GM23338 (cell line): ENCODE data around the gene LINGO4. TPM values are rescaled to one million over a fixed set of nuclear protein-coding genes. Genes with fewer than 3 reads are reported as not detected.

Experiments used
- ATAC-seq: fragments of 200-7000 bp; cut with Tn5 transposase; 3 replicates; pipeline ENCODE4 v1.9.1; 2020
- DNase-seq: peaks from one replicate; pipeline ENCODE4 v3.0.0-alpha.2; 2015; ENCODE audit warnings: low spot score
- H2AFZ ChIP-seq: fragments of 200-600 bp; sonication (generic); 2 replicates; pipeline ENCODE4 v1.8.0; 2016; ENCODE audit warnings: antibody characterized with exemption, mild to moderate bottlenecking, moderate library complexity
- H3F3A ChIP-seq: fragments of 200-600 bp; sonication (generic); replicated peaks from 2 replicates; pipeline ENCODE4 v1.8.0; 2017; ENCODE audit warnings: antibody characterized with exemption, mixed run types, low read depth
- H3K27ac ChIP-seq: fragments of 200-600 bp; sonication (generic); 2 replicates; pipeline ENCODE4 v1.6.1; 2016; ENCODE audit warnings: low read depth
- H3K27me3 ChIP-seq: fragments of 200-600 bp; sonication (generic); 2 replicates; pipeline ENCODE4 v1.8.0; 2016; ENCODE audit warnings: mild to moderate bottlenecking, mixed run types, moderate library complexity; ENCODE audit not compliant: insufficient read depth
- H3K36me3 ChIP-seq: fragments of 200-600 bp; sonication (generic); 2 replicates; pipeline ENCODE4 v1.8.0; 2016; ENCODE audit warnings: mild to moderate bottlenecking; ENCODE audit not compliant: insufficient read depth
- H3K4me1 ChIP-seq: fragments of 200-600 bp; sonication (generic); 2 replicates; pipeline ENCODE4 v1.8.0; 2016; ENCODE audit warnings: mild to moderate bottlenecking, moderate library complexity; ENCODE audit not compliant: insufficient read depth
- H3K4me2 ChIP-seq: fragments of 200-600 bp; sonication (generic); 2 replicates; pipeline ENCODE4 v1.7.1; 2017; ENCODE audit warnings: mixed run types
- H3K4me3 ChIP-seq: fragments of 200-600 bp; sonication (generic); 2 replicates; pipeline ENCODE4 v1.6.1; 2016; ENCODE audit warnings: mixed run types
- H3K79me2 ChIP-seq: fragments of 200-600 bp; sonication (generic); replicated peaks from 2 replicates; pipeline ENCODE4 v1.8.0; 2017; ENCODE audit warnings: mild to moderate bottlenecking; ENCODE audit not compliant: insufficient read depth
- H3K9me2 ChIP-seq: fragments of 200-600 bp; sonication (generic); 2 replicates; pipeline ENCODE4 v1.8.0; 2017; ENCODE audit not compliant: insufficient read depth
- H4K20me1 ChIP-seq: fragments of 200-600 bp; sonication (generic); replicated peaks from 2 replicates; pipeline ENCODE4 v1.8.0; 2017; ENCODE audit warnings: mild to moderate bottlenecking; ENCODE audit not compliant: insufficient read depth
- H3K27ac Mint-ChIP-seq: 2 replicates; pipeline ENCODE4 v1.8.0; 2020; ENCODE audit warnings: inconsistent platforms, mild to moderate bottlenecking, moderate library complexity, mixed read lengths
- H3K27me3 Mint-ChIP-seq: 3 replicates; pipeline ENCODE4 v1.8.0; 2022; ENCODE audit warnings: low read depth, mild to moderate bottlenecking, moderate library complexity, mixed read lengths, inconsistent platforms; ENCODE audit not compliant: insufficient read depth, poor library complexity
- H3K36me3 Mint-ChIP-seq: 3 replicates; pipeline ENCODE4 v1.8.0; 2021; ENCODE audit warnings: low read depth, mild to moderate bottlenecking, inconsistent platforms, moderate library complexity, mixed read lengths
- H3K4me1 Mint-ChIP-seq: 3 replicates; pipeline ENCODE4 v1.8.0; 2020; ENCODE audit warnings: mild to moderate bottlenecking, inconsistent platforms, mixed read lengths
- H3K4me3 Mint-ChIP-seq: 3 replicates; pipeline ENCODE4 v1.8.0; 2021; ENCODE audit warnings: moderate library complexity, mild to moderate bottlenecking, inconsistent platforms, mixed read lengths
- H3K9me3 Mint-ChIP-seq: 3 replicates; pipeline ENCODE4 v1.8.0; 2020; ENCODE audit warnings: moderate library complexity, mild to moderate bottlenecking, inconsistent platforms, mixed read lengths
- EZH2 ChIP-seq: fragments of 200-600 bp; sonication (generic); IDR thresholded peaks from one replicate; pipeline ENCODE4 v1.8.0; 2017; ENCODE audit warnings: antibody characterized with exemption, mild to moderate bottlenecking, low read depth; ENCODE audit not compliant: unreplicated experiment
- JUNB ChIP-seq: IDR thresholded peaks from one replicate; pipeline ENCODE4 v1.6.1; 2016; ENCODE audit warnings: antibody characterized with exemption; ENCODE audit not compliant: unreplicated experiment
- NANOG ChIP-seq: IDR thresholded peaks from 2 replicates; pipeline ENCODE4 v1.6.1; 2016; ENCODE audit warnings: antibody characterized with exemption, borderline replicate concordance
- POLR2AphosphoS5 ChIP-seq: IDR thresholded peaks from 2 replicates; pipeline ENCODE4 v1.6.1; 2016; ENCODE audit warnings: antibody characterized with exemption, low read depth
- ZNF114 ChIP-seq: fragments of 250-450 bp; sonication (Bioruptor Pico); IDR thresholded peaks from 2 replicates; pipeline ENCODE4 v1.5.0; 2020; ENCODE audit warnings: mild to moderate bottlenecking, moderate library complexity
- polyA plus RNA-seq: library from polyadenylated mRNA; unstranded; fragments of >200 nt; fragmentation: Nextera tagmentation; extraction: Ambion mirVana; gene quantifications from 2 replicates; pipeline ENCODE4 v1.2.1, GENCODE V29; 2016
- total RNA-seq: library from RNA; depleted of rRNA; stranded (reverse); fragments of >200 nt; shearing (Covaris generic); gene quantifications from 2 replicates; pipeline ENCODE4 v1.2.3, GENCODE V29; 2014
- TF ChIP-seq, protein P1 (sequence below): fragments of 250-450 bp; sonication (Bioruptor Pico); IDR thresholded peaks from 2 replicates; pipeline ENCODE4 v1.5.0; 2020; ENCODE audit warnings: mild to moderate bottlenecking, moderate library complexity
- TF ChIP-seq, protein P2 (sequence below): IDR thresholded peaks from one replicate; pipeline ENCODE4 v1.6.1; 2018; ENCODE audit warnings: antibody characterized with exemption; ENCODE audit not compliant: unreplicated experiment
- TF ChIP-seq, protein P3 (sequence below): IDR thresholded peaks from 2 replicates; pipeline ENCODE4 v1.6.1; 2016; ENCODE audit warnings: antibody characterized with exemption

The LINGO4 gene
- total and polyA plus RNA-seq, 2 experiments from 2014 or later, result not detected

DNA sequence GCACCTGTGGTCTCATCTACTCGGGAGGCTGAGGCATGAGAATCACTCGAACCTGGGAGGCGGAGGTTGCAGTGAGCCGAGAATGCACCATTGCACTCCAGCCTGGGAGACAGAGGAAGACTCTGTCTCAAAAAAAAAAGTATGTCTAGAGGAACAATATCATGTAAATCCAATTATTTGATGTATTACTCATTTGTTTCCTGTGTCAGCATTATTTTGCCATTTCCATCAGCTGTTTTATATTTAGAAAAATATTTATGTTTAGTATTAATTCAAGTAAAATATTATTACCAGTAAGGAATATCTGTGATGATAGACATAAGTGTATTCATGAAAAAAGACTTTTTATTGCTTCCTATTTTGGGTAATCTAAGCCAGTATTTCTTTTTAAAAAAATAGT, 27.9 kb downstream of the LINGO4 start (continued):
- TF ChIP-seq, protein P1, sequence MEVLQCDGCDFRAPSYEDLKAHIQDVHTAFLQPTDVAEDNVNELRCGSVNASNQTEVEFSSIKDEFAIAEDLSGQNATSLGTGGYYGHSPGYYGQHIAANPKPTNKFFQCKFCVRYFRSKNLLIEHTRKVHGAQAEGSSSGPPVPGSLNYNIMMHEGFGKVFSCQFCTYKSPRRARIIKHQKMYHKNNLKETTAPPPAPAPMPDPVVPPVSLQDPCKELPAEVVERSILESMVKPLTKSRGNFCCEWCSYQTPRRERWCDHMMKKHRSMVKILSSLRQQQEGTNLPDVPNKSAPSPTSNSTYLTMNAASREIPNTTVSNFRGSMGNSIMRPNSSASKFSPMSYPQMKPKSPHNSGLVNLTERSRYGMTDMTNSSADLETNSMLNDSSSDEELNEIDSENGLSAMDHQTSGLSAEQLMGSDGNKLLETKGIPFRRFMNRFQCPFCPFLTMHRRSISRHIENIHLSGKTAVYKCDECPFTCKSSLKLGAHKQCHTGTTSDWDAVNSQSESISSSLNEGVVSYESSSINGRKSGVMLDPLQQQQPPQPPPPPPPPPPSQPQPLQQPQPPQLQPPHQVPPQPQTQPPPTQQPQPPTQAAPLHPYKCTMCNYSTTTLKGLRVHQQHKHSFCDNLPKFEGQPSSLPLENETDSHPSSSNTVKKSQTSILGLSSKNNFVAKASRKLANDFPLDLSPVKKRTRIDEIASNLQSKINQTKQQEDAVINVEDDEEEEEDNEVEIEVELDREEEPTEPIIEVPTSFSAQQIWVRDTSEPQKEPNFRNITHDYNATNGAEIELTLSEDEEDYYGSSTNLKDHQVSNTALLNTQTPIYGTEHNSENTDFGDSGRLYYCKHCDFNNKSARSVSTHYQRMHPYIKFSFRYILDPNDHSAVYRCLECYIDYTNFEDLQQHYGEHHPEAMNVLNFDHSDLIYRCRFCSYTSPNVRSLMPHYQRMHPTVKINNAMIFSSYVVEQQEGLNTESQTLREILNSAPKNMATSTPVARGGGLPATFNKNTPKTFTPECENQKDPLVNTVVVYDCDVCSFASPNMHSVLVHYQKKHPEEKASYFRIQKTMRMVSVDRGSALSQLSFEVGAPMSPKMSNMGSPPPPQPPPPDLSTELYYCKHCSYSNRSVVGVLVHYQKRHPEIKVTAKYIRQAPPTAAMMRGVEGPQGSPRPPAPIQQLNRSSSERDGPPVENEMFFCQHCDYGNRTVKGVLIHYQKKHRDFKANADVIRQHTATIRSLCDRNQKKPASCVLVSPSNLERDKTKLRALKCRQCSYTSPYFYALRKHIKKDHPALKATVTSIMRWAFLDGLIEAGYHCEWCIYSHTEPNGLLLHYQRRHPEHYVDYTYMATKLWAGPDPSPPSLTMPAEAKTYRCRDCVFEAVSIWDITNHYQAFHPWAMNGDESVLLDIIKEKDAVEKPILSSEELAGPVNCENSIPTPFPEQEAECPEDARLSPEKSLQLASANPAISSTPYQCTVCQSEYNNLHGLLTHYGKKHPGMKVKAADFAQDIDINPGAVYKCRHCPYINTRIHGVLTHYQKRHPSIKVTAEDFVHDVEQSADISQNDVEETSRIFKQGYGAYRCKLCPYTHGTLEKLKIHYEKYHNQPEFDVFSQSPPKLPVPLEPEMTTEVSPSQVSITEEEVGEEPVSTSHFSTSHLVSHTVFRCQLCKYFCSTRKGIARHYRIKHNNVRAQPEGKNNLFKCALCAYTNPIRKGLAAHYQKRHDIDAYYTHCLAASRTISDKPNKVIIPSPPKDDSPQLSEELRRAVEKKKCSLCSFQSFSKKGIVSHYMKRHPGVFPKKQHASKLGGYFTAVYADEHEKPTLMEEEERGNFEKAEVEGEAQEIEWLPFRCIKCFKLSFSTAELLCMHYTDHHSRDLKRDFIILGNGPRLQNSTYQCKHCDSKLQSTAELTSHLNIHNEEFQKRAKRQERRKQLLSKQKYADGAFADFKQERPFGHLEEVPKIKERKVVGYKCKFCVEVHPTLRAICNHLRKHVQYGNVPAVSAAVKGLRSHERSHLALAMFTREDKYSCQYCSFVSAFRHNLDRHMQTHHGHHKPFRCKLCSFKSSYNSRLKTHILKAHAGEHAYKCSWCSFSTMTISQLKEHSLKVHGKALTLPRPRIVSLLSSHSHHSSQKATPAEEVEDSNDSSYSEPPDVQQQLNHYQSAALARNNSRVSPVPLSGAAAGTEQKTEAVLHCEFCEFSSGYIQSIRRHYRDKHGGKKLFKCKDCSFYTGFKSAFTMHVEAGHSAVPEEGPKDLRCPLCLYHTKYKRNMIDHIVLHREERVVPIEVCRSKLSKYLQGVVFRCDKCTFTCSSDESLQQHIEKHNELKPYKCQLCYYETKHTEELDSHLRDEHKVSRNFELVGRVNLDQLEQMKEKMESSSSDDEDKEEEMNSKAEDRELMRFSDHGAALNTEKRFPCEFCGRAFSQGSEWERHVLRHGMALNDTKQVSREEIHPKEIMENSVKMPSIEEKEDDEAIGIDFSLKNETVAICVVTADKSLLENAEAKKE (CRISPR knock-in tag), result no peak
- TF ChIP-seq NANOG, result no peak

DNA sequence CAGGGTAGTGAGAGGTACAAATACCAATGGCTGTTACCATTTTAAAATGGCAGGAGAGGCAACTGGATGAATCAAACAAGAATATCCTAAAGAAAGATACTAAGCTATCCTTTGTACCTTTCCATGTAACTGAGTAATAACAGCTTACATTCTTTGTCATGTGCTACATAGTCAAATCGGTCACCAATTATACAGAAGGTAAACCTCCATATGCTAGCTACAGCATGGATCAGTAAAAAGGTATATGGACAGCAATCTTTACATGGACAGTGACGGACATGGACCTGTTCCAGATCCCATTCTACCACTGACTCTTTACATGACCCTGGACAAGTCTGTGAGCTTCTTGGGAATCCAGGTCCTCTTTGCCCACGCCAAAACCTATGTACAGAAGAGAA, 28.6 kb downstream of the LINGO4 start:
- Histone ChIP-seq H3K27ac (no peak overlapping the region), H3K27me3 (no peaks in the 10 kb centered on the region), H3F3A (no peaks in the 10 kb centered on the region), H3K9me2 (no peaks in the 10 kb centered on the region), H4K20me1 (no peaks in the 10 kb centered on the region), H3K4me2 (no peak overlapping the region), H3K4me1 (no peaks in the 10 kb centered on the region), H3K4me3 (no peak overlapping the region), H3K36me3 (peaks cover 11% of the 10 kb centered on the region; the same call in 1 of the 2 replicates), H3K79me2 (no peaks in the 10 kb centered on the region), H2AFZ (no peak overlapping the region)
- Mint-ChIP-seq H3K27me3 (no peaks in the 10 kb centered on the region), H3K9me3 (no peaks in the 10 kb centered on the region), H3K4me1 (no peaks in the 10 kb centered on the region), H3K4me3 (no peak overlapping the region), H3K27ac (no peak overlapping the region), H3K36me3 (peaks cover 29% of the 10 kb centered on the region)
- ATAC-seq (no peak), DNase-seq (no peak)
- TF ChIP-seq, protein P2, sequence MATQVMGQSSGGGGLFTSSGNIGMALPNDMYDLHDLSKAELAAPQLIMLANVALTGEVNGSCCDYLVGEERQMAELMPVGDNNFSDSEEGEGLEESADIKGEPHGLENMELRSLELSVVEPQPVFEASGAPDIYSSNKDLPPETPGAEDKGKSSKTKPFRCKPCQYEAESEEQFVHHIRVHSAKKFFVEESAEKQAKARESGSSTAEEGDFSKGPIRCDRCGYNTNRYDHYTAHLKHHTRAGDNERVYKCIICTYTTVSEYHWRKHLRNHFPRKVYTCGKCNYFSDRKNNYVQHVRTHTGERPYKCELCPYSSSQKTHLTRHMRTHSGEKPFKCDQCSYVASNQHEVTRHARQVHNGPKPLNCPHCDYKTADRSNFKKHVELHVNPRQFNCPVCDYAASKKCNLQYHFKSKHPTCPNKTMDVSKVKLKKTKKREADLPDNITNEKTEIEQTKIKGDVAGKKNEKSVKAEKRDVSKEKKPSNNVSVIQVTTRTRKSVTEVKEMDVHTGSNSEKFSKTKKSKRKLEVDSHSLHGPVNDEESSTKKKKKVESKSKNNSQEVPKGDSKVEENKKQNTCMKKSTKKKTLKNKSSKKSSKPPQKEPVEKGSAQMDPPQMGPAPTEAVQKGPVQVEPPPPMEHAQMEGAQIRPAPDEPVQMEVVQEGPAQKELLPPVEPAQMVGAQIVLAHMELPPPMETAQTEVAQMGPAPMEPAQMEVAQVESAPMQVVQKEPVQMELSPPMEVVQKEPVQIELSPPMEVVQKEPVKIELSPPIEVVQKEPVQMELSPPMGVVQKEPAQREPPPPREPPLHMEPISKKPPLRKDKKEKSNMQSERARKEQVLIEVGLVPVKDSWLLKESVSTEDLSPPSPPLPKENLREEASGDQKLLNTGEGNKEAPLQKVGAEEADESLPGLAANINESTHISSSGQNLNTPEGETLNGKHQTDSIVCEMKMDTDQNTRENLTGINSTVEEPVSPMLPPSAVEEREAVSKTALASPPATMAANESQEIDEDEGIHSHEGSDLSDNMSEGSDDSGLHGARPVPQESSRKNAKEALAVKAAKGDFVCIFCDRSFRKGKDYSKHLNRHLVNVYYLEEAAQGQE, result no peak
- TF ChIP-seq POLR2AphosphoS5 (no peak), ZNF114 (CRISPR knock-in tag) (no peak), EZH2 (no peak), JUNB (no peak)
- TF ChIP-seq, protein P3, sequence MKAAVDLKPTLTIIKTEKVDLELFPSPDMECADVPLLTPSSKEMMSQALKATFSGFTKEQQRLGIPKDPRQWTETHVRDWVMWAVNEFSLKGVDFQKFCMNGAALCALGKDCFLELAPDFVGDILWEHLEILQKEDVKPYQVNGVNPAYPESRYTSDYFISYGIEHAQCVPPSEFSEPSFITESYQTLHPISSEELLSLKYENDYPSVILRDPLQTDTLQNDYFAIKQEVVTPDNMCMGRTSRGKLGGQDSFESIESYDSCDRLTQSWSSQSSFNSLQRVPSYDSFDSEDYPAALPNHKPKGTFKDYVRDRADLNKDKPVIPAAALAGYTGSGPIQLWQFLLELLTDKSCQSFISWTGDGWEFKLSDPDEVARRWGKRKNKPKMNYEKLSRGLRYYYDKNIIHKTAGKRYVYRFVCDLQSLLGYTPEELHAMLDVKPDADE, result no peak
